Measurements from ENCODE around the gene VTI1A.
"Not testable (repeated sequence)": the region's sequence is repeated elsewhere in the genome, so short reads cannot be mapped to it uniquely, and the experiment has no call there.

VTI1A gene

GRCh38 chr10:112842832-112843360 is 395.9 kb downstream of the VTI1A start:
- DNase-seq = no peak

GRCh38 chr10:112843623-112844022 is 396.6 kb downstream of the VTI1A start:
- no peak for DNase-seq

DNA sequence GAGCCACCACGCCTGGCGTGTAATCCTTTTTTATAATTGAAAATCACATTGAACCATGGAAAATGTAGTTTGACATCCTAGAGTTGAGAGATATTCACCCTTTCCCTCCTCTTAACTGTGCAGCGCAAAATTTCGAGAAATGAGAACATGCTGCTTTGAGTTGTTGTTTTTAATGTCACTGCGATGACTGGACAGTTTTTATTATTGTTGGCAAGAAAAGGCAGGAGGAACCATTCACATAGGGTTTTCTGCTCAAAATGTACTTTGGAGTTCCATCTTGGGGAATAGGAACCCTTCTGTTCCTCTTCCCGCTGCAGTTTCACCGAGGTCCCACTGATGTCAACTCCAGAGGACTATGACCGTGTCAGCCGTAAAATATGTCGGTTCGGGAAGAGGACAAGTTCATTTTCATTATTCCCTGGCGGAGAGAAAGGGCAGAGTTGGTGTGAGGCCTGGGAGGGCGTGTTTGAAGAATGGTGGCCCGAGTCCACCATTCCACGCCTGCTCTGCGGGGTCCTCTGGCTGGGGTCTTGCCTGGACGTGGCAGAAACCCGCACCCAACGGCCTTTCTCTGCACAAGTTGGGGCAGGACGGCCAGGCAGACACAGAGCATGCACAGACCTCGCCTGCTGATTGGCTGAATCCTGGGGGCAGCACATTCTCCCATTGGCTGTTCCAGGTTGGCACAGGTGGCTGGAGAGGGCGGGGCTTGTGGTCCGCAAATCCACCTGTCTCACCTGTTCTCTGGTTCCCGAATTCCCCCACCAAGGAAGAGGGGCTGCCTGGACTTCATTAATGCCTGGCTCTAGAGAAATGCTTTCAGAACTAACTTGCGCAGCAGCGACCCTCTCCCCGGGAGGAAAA is 397.9 kb downstream of the VTI1A start:
- no peak for DNase-seq

GRCh38 chr10:112847778-112848177 is 400.8 kb downstream of the VTI1A start:
- DNase-seq = no peak

DNA sequence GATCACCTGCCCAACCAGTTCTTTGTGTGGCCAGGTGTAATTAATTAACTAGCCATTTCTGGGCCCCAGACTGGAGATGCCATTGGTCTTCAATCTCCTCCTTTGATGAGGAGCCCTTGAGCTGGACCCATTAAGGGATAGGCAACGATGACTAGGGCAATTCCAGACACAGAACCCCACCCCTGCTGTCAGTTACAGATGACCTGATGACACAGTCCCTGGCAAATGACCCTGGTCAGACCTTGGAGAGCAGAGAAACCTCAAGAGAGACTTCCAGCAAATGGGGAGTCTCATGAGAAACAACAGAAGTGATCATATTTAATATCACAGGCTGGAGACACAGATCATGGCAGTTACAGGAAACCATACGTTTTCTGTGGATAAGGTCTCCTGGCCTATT is 401.2 kb downstream of the VTI1A start:
- no peak for DNase-seq

DNA sequence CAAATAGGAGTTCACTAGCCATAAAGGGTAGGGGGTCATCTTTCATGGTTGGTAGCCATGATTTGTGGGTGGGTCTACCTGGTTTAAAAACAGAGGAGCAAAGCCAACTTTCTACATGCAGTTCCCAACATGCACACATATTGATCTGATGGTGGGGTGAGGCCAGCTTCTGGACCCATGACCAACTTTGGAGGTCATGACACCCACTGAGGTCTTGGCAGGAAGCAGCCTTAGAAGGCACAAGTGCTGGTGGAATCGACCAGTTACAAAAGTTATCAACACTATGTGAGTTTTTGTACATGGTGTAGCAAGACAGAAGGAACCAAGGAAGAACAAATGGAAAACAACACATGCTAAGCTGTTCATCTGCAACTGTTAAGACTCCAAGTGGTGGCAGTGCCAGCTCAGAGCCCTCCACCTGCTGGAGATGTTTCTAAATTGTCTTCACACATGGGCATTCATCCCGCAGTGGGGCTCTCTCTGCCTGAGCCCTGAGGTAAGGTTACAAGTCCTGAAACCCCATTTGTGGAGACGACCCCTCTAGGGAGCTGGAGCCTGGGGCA is 401.9 kb downstream of the VTI1A start:
- no peak for DNase-seq

- DNase-seq = no peak
Measured at GRCh38 chr10:112849546-112849945, 402.5 kb downstream of the VTI1A start.

GRCh38 chr10:112851181-112851580 is 404.2 kb downstream of the VTI1A start:
- no peak for DNase-seq

- DNase-seq = no peak
Measured at GRCh38 chr10:112851588-112852211, 404.7 kb downstream of the VTI1A start.

GRCh38 chr10:112852306-112852705 is 405.3 kb downstream of the VTI1A start:
- no peak for DNase-seq

DNA sequence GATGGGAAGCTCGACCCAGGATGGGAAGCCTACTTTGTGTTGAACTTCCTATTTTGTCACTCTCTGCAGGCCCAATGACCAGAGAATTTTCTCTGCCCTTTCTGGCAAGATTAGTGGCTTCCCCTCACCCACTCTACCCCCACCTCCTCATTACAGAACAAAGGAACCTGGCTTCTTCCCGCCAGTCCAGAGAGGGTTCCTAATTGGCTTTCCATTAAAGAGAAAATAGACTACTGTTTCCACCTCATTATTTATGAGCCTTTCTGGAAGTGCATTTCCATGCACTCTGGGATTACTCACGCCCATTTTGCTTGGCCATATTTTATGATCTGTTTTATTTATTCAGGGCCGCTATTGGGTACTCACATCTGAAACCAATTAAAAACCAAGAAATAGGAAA is 408.1 kb downstream of the VTI1A start:
- DNase-seq = no peak

DNA sequence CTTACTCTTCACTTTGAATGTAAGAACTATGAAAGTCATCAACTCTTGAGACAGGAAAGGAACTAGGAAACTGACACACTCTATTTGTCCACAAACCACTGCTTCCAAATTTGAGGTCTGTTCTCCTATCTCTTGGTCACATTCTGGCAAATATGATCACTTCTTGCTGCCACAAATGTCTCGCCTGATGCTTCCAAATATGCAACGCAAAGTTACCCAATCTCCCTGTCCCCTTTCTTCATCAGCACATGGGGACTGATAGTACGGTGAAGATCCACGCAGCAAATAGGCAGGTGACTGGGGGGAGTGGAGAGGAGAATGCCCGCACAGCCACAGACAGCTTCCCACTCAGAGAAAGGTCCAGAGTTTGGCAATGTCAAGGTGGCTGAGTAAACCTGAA is 410.5 kb downstream of the VTI1A start:
- no peak for DNase-seq

DNA sequence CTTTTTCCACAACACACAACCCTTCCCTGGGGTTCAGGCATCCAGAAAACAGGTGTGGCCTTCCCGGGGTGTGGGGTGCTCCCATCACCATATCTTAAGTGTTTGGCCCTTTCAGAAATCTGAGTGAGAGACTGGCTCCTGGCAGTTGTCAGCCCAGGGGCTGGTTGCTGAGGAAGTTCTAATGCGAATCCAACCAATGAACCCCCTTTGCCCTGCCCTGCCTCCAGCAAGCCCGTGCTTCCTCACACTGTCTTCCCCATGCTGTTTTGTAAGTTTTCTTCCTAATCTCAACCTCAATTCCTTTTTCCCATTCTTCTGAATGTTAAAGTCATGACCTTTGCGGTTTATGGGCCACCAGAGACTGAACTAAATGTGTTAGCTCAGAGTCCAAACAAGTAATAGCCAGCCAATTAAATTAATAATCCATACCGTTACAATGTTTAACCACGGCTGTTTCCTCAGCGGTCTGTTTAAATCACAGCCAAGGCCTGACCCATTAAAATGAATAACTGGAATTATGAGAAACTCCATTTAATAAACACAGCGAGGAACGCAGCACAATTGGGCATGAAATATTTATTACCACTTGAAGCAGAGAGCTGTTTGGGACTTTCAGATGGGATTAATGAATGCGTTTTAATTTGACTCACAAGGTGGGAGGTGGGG is 412.1 kb downstream of the VTI1A start:
- no peak for DNase-seq

DNA sequence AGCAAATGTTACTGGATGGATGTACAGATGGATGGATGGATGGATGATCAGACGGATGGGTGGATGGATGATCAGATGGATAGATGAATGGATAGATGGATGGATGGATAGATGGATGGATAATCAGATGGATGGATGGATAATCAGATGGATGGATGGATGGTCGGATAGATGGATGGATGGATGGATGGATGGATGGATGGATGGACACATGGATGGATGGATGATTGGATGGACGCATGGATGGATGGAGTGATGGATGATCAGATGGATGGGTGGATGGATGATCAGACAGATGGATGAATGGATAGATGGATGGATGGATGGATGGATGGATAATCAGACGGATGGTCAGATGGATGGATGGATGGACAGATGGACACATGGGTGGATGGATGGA is 412.8 kb downstream of the VTI1A start:
- DNase-seq = no peak

DNA sequence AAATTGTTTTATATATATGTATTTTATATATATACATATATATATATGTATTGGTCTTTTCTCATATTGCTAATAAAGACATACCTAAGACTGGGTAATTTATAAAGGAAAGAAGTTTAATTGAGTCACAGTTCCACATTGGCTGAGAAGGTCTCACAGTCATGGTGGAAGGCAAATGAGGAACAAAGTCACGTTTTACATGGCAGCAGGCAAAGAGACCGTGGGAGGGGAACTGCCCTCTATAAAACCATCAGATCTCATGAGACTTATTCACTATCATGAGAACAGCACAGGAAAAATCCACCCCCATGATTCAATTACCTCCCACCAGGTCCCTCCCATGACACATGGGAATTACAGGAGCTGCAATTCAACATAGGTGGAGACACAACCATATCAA is 416.4 kb downstream of the VTI1A start:
- DNase-seq = not testable (repeated sequence)

Measured in NCI-H1105 (cell line).